Neural cell (in vitro differentiated cells): ENCODE results near the gene DLST.

ENCODE experiments used
- EP300 ChIP-seq: fragments of 450-650 bp; conservative IDR thresholded peaks from 2 replicates; pipeline ENCODE4 v1.6.1; 2014; ENCODE audit warnings: antibody characterized with exemption, mild to moderate bottlenecking, moderate library complexity; ENCODE audit not compliant: poor library complexity, severe bottlenecking
- EZH2 ChIP-seq: fragments of 200-600, 300-800 bp; shearing (Covaris generic), sonication (generic); IDR thresholded peaks from 2 replicates; pipeline ENCODE4 v1.6.1; 2014; ENCODE audit warnings: antibody characterized with exemption, low read length, borderline replicate concordance, mild to moderate bottlenecking; ENCODE audit not compliant: insufficient read depth, poor library complexity, severe bottlenecking
- MXI1 ChIP-seq: fragments of 450-650 bp; conservative IDR thresholded peaks from 2 replicates; pipeline ENCODE4 v1.6.1; 2014; ENCODE audit warnings: antibody characterized with exemption, mild to moderate bottlenecking; ENCODE audit not compliant: poor library complexity, severe bottlenecking
- POLR2AphosphoS5 ChIP-seq: IDR thresholded peaks from 2 replicates; pipeline ENCODE4 v1.6.1; 2012
- RAD21 ChIP-seq: fragments of 450-650 bp; conservative IDR thresholded peaks from 2 replicates; pipeline ENCODE4 v1.6.1; 2014; ENCODE audit warnings: antibody characterized with exemption, mild to moderate bottlenecking, moderate library complexity
- SMC3 ChIP-seq: fragments of 450-650 bp; conservative IDR thresholded peaks from 2 replicates; pipeline ENCODE4 v1.6.1; 2014; ENCODE audit warnings: antibody characterized with exemption, mild to moderate bottlenecking, moderate library complexity; ENCODE audit not compliant: poor library complexity
- TAF1 ChIP-seq: IDR thresholded peaks from 2 replicates; pipeline ENCODE4 v1.6.1; 2012; ENCODE audit warnings: low read depth
- TF ChIP-seq, protein P1 (sequence below): fragments of 450-650 bp; IDR thresholded peaks from 2 replicates; pipeline ENCODE4 v1.5.1; 2014; ENCODE audit warnings: antibody characterized with exemption, mild to moderate bottlenecking, moderate library complexity; ENCODE audit not compliant: poor library complexity, severe bottlenecking
- TF ChIP-seq, protein P2 (sequence below): IDR thresholded peaks from 2 replicates; pipeline ENCODE4 v1.6.1; 2012; ENCODE audit warnings: borderline replicate concordance

DNA sequence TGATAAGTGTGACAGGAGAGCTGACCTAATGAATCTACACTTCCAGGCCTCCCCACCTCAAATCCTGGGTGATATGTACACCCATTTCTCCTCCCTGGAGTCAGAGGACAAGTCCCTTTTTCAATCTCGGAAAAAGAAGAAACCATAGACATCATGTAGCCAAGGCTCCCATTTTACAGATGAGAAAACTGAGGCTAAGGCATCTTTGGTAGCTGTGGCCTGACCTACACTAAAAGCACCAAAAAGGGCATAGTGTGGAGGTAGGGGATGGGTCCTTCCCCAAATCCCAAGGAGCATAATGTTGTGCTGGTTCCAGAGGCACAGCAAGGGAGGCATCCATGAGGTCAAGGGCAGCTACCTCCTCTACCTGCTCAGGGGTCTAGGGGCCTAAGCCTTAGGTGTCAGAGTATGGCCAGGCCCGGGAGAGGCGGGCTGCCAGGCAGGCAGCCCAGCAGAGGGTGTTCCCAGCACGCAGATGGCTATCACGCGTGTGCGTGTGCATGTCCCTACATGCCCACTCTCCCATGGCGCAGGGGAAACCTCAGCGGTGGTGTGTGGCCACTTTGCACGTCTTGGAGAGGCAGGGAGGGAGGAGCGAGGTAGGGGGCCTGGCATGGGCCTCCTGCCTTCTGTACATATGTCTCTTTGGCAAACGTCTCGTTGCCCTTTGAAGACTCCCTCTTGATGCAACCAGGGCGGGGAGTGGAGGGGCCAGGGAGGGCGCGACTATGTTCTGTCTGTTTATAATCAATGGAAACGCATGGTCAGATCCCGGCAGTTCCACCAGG lies 71.2 kb downstream of the DLST start:
- TF ChIP-seq, protein P1, sequence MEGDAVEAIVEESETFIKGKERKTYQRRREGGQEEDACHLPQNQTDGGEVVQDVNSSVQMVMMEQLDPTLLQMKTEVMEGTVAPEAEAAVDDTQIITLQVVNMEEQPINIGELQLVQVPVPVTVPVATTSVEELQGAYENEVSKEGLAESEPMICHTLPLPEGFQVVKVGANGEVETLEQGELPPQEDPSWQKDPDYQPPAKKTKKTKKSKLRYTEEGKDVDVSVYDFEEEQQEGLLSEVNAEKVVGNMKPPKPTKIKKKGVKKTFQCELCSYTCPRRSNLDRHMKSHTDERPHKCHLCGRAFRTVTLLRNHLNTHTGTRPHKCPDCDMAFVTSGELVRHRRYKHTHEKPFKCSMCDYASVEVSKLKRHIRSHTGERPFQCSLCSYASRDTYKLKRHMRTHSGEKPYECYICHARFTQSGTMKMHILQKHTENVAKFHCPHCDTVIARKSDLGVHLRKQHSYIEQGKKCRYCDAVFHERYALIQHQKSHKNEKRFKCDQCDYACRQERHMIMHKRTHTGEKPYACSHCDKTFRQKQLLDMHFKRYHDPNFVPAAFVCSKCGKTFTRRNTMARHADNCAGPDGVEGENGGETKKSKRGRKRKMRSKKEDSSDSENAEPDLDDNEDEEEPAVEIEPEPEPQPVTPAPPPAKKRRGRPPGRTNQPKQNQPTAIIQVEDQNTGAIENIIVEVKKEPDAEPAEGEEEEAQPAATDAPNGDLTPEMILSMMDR, result no peak
- TF ChIP-seq MXI1 (no peak), TAF1 (no peak), POLR2AphosphoS5 (no peak), EZH2 (no peak), RAD21 (no peak), EP300 (no peak), SMC3 (no peak)
- TF ChIP-seq, protein P2, sequence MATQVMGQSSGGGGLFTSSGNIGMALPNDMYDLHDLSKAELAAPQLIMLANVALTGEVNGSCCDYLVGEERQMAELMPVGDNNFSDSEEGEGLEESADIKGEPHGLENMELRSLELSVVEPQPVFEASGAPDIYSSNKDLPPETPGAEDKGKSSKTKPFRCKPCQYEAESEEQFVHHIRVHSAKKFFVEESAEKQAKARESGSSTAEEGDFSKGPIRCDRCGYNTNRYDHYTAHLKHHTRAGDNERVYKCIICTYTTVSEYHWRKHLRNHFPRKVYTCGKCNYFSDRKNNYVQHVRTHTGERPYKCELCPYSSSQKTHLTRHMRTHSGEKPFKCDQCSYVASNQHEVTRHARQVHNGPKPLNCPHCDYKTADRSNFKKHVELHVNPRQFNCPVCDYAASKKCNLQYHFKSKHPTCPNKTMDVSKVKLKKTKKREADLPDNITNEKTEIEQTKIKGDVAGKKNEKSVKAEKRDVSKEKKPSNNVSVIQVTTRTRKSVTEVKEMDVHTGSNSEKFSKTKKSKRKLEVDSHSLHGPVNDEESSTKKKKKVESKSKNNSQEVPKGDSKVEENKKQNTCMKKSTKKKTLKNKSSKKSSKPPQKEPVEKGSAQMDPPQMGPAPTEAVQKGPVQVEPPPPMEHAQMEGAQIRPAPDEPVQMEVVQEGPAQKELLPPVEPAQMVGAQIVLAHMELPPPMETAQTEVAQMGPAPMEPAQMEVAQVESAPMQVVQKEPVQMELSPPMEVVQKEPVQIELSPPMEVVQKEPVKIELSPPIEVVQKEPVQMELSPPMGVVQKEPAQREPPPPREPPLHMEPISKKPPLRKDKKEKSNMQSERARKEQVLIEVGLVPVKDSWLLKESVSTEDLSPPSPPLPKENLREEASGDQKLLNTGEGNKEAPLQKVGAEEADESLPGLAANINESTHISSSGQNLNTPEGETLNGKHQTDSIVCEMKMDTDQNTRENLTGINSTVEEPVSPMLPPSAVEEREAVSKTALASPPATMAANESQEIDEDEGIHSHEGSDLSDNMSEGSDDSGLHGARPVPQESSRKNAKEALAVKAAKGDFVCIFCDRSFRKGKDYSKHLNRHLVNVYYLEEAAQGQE, result no peak
